ENCODE measurements around the gene STUB1. TPM values are rescaled to one million over a fixed set of nuclear protein-coding genes. Genes with fewer than 3 reads are reported as not detected.

Gene STUB1
- total and polyA plus RNA-seq, 4 donors, result 32.4 to 74.4 (median 50.2) TPM

DNA sequence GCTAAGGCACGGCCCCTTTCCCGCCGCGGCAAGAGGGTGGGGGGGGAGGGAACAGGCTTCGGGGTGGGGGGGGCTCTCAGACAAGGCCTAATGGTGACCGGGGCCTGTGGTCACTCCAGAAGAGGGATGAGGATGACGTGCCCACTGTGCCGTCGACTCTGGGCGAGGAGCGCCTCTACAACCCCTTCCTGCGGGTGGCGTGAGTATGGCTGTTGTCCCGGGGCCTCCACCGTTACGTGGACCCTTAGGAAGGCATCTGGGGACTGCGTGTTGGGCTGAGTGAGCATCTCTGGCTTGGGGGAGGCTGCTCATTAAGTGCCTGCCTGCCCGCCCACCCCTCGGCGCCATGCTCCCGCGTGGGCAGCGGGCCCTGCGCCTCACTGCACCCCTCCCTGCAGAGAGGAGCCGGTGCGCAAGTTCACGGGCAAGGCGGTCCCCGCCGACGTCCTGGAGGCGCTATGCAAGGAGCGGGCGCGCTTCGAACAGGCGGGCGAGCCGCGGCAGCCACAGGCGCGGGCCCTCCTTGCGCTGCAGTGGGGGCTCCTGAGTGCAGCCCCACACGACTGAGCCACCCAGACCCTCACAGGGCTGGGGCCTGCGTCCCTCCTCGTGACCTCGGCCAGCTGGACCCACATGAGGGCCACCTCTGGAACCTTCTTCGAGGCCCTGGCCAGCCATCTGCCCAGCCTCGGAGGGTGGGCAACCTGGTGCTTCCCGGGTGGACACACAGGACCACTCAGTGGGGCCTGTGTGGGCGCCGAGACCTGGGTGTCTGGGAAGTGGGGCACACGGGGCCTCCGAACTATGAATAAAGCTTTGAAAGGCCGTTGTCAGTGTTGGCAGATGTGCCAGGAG is 48.9 kb downstream of the STUB1 start:
- H3K27ac ChIP-seq (ENCODE audit: low read depth in 1 of 2, low read length in 2 of 2), result no peak overlapping the region
- no peaks in the 10 kb centered on the region for H3K9me3 ChIP-seq (ENCODE audit: control insufficient read depth in 4 of 4, low read length in 3 of 4)
- no peak overlapping the region for H3K4me3 ChIP-seq (ENCODE audit: low read depth in 1 of 3, low read length in 3 of 3)
- no peak overlapping the region for H3K9ac ChIP-seq (ENCODE audit: low read depth in 1 of 2, low read length in 2 of 2)
- H3K4me1 ChIP-seq (ENCODE audit: control insufficient read depth in 4 of 4, insufficient read depth in 4 of 4, low read length in 3 of 4), result peaks cover 8 to 19% (median 14%) of the 10 kb centered on the region in 4 donors
- no peak for DNase-seq (ENCODE audit: low spot score)
- WGBS, result 67% methylated on average over 55 of the region's 55 CpGs
- H3K36me3 ChIP-seq (ENCODE audit: control insufficient read depth in 4 of 4, insufficient read depth in 3 of 4, low read depth in 1 of 4, low read length in 3 of 4), result peaks cover 0 to 22% (median 4%) of the 10 kb centered on the region in 4 donors
- peaks cover 0 to 2% (median 0%) of the 10 kb centered on the region in 4 donors for H3K27me3 ChIP-seq (ENCODE audit: control insufficient read depth in 4 of 4, insufficient read depth in 4 of 4, low read length in 3 of 4)
- TF ChIP-seq, protein P1, sequence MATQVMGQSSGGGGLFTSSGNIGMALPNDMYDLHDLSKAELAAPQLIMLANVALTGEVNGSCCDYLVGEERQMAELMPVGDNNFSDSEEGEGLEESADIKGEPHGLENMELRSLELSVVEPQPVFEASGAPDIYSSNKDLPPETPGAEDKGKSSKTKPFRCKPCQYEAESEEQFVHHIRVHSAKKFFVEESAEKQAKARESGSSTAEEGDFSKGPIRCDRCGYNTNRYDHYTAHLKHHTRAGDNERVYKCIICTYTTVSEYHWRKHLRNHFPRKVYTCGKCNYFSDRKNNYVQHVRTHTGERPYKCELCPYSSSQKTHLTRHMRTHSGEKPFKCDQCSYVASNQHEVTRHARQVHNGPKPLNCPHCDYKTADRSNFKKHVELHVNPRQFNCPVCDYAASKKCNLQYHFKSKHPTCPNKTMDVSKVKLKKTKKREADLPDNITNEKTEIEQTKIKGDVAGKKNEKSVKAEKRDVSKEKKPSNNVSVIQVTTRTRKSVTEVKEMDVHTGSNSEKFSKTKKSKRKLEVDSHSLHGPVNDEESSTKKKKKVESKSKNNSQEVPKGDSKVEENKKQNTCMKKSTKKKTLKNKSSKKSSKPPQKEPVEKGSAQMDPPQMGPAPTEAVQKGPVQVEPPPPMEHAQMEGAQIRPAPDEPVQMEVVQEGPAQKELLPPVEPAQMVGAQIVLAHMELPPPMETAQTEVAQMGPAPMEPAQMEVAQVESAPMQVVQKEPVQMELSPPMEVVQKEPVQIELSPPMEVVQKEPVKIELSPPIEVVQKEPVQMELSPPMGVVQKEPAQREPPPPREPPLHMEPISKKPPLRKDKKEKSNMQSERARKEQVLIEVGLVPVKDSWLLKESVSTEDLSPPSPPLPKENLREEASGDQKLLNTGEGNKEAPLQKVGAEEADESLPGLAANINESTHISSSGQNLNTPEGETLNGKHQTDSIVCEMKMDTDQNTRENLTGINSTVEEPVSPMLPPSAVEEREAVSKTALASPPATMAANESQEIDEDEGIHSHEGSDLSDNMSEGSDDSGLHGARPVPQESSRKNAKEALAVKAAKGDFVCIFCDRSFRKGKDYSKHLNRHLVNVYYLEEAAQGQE (IDR thresholded peaks at IDR 0.05), result no peak
- TF ChIP-seq, protein P2, sequence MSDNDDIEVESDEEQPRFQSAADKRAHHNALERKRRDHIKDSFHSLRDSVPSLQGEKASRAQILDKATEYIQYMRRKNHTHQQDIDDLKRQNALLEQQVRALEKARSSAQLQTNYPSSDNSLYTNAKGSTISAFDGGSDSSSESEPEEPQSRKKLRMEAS (IDR thresholded peaks at IDR 0.05), result no peak
- TF ChIP-seq FOXA1 (IDR thresholded peaks at IDR 0.05) (no peak), EGR1 (IDR thresholded peaks at IDR 0.05; ENCODE audit: low read depth in 2 of 2) (no peak), TAF1 (conservative IDR thresholded peaks at IDR 0.05) (no peak), RAD21 (IDR thresholded peaks at IDR 0.05) (no peak), JUND (IDR thresholded peaks at IDR 0.05) (no peak), NR2F2 (IDR thresholded peaks at IDR 0.05) (no peak), YY1 (IDR thresholded peaks at IDR 0.05) (no peak), FOXA2 (IDR thresholded peaks at IDR 0.05) (no peak), SP1 (IDR thresholded peaks at IDR 0.05) (no peak), GABPA (IDR thresholded peaks at IDR 0.05 in 1 of 2, conservative IDR thresholded peaks at IDR 0.05 in 1 of 2) (no peak), HNF4A (conservative IDR thresholded peaks at IDR 0.05) (no peak)
- TF ChIP-seq, protein P3, sequence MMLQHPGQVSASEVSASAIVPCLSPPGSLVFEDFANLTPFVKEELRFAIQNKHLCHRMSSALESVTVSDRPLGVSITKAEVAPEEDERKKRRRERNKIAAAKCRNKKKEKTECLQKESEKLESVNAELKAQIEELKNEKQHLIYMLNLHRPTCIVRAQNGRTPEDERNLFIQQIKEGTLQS (IDR thresholded peaks at IDR 0.05), result no peak
- TF ChIP-seq, protein P4, sequence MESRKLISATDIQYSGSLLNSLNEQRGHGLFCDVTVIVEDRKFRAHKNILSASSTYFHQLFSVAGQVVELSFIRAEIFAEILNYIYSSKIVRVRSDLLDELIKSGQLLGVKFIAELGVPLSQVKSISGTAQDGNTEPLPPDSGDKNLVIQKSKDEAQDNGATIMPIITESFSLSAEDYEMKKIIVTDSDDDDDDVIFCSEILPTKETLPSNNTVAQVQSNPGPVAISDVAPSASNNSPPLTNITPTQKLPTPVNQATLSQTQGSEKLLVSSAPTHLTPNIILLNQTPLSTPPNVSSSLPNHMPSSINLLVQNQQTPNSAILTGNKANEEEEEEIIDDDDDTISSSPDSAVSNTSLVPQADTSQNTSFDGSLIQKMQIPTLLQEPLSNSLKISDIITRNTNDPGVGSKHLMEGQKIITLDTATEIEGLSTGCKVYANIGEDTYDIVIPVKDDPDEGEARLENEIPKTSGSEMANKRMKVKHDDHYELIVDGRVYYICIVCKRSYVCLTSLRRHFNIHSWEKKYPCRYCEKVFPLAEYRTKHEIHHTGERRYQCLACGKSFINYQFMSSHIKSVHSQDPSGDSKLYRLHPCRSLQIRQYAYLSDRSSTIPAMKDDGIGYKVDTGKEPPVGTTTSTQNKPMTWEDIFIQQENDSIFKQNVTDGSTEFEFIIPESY (IDR thresholded peaks at IDR 0.05), result no peak

All from liver (tissue), 9 donors.